GM19455 (cell line): Measurements from ENCODE around the gene KAZN.

Experiments used
- ATAC-seq: cut with Tn5 transposase; IDR thresholded peaks from one replicate; pipeline ENCODE4 v1.9.1; 2021; ENCODE audit not compliant: unreplicated experiment

Gene KAZN

DNA sequence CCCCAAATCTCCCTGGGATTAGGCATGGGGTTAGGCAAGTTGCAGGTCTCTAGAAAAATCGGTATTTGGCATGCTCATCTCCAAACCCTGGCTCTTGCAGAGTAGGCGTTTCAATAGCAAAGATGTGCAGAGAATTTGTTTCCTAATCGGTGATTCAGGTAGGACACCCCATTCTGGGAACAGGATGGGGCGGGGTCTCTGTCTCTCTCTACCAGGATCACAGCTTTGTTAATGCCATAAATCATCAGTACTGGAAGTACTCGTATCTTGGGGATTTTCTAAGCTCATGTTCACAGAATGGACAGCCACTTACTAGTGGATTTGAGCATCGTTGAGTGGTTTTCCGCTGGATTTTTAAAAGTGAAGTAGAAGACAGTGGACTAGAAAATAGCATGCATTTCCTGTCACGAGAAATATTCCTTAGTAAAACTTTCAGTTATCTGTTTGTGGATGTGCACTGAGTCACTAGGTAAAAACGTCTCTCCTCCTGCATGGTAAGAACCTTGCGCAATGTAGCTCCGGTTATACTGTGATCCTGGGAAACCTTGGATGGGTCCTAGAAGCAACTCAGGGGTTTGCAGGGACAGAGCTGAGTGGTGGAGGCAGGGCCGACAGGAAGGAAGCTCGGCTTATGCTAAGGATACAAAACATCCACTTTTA is 560.2 kb downstream of the KAZN start:
- ATAC-seq = no peak

DNA sequence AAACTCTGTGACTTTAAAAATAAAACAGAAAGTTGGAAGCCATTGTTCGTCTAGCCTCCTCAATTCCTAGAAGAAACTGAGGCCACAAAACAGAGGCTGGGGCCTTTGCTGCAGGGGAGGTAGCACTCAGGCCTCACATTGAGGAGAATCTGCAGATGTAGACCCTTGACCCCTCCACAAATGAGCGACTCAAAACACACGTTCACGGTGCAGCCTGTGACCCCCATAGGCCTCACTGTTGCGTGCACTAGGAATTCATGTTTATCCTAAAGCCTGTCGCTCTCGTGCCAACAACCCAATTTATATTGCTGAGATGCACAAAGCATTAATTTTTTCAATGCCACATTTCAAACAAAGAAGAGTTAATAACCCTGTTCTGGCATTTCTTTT is 560.7 kb downstream of the KAZN start:
- ATAC-seq = no peak

DNA sequence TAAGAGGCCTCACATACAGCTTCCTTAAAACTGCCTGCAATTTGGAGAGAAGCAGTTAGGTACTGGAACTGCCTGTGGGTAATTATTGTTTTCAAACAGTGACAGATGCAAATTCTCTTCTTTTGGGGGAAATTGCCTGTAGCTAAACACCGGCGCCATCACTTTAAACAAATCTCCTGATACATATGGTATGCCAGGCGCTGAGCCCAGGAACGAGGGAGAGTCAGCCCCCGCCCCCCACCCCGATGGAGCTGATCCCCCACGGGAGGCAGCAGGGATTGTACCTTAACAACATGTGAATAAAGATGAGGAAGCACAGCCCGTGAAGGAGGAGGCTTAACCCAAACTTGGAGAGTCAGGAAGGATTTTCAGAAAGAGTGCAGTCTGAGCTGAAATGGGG is 562.1 kb downstream of the KAZN start:
- ATAC-seq = no peak

DNA sequence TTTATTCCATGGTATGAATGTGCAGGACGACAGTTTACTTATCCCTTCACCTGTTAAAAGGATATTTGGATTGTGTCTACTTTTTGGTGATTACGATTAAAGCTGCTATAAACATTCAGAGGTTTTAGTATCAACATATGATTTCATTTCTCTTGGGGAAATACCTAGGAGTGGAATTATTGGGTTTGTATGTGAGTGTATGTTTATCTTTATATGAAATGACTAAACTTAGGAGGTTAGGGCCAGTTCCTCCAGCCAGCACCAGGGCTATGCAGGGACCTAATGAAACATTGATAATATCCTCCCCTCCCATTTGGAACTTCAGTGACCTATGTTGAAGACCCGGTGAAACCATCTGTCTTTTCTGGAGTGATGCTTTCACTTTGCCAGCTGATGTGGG is 568.9 kb downstream of the KAZN start:
- no peak for ATAC-seq
